OCI-LY7 (cell line): Measurements from ENCODE around the gene SLC12A4. TPM values are rescaled to one million over a fixed set of nuclear protein-coding genes. Genes with fewer than 3 reads are reported as not detected.

Source experiments
- BruUV-seq: library from RNA; stranded (reverse); fragments of 400-500 nt; replicated peaks from 2 replicates; lab custom pipeline; 2021; lab: Mats Ljungman, UMichigan
- CTCF ChIA-PET: fragments of 300-600 bp; sonication (Branson Sonifier 250); formaldehyde crosslinking; loops from one replicate; lab custom pipeline; 2022; ENCODE audit warnings: antibody characterized with exemption; ENCODE audit not compliant: unreplicated experiment; lab: Charles Lee
- POLR2A ChIA-PET: fragments of 300-600 bp; sonication (Branson Sonifier 250); formaldehyde crosslinking; loops from one replicate; lab custom pipeline; 2022; ENCODE audit warnings: antibody characterized with exemption; lab: Charles Lee
- DNase-seq: peaks from one replicate; pipeline ENCODE4 v3.0.0-alpha.2; 2015; ENCODE audit warnings: low spot score
- H2AFZ ChIP-seq: fragments of 200-600 bp; sonication (generic), shearing (Covaris generic); 2 replicates; pipeline ENCODE4 v1.6.1; 2014; ENCODE audit warnings: mild to moderate bottlenecking, antibody characterized with exemption, low read length, moderate library complexity
- H3K27ac ChIP-seq: fragments of 200-600 bp; sonication (generic); 2 replicates; pipeline ENCODE4 v1.5.1; 2014; ENCODE audit warnings: mixed run types, low read depth, mild to moderate bottlenecking, moderate library complexity, low read length, inconsistent platforms; ENCODE audit not compliant: poor library complexity, severe bottlenecking
- H3K36me3 ChIP-seq: fragments of 200-600 bp; sonication (generic); 2 replicates; pipeline ENCODE4 v1.6.1; 2014; ENCODE audit warnings: mild to moderate bottlenecking, antibody characterized with exemption, low read length, moderate library complexity, mixed read lengths; ENCODE audit not compliant: insufficient read depth
- H3K4me1 ChIP-seq: fragments of 200-600 bp; sonication (generic); 2 replicates; pipeline ENCODE4 v1.5.1; 2014; ENCODE audit warnings: mild to moderate bottlenecking, low read length; ENCODE audit not compliant: insufficient read depth, poor library complexity, severe bottlenecking
- H3K4me2 ChIP-seq: fragments of 200-600 bp; sonication (generic); 2 replicates; pipeline ENCODE4 v1.6.1; 2014; ENCODE audit warnings: mild to moderate bottlenecking, low read length
- H3K4me3 ChIP-seq: fragments of 200-600 bp; sonication (generic); 2 replicates; pipeline ENCODE4 v1.5.1; 2014; ENCODE audit warnings: mild to moderate bottlenecking, low read depth, low read length; ENCODE audit not compliant: poor library complexity, severe bottlenecking
- H3K79me2 ChIP-seq: fragments of 200-600 bp; sonication (generic); 2 replicates; pipeline ENCODE4 v1.6.1; 2016; ENCODE audit warnings: low read depth, mild to moderate bottlenecking, low read length, moderate library complexity, mixed read lengths; ENCODE audit not compliant: insufficient read depth
- H3K9me2 ChIP-seq: fragments of 200-600 bp; sonication (generic); 2 replicates; pipeline ENCODE4 v1.6.1; 2016; ENCODE audit warnings: mild to moderate bottlenecking, low read length, mixed read lengths; ENCODE audit not compliant: insufficient read depth
- H3K9me3 ChIP-seq: fragments of 200-600 bp; sonication (generic); 2 replicates; pipeline ENCODE4 v1.6.1; 2014; ENCODE audit warnings: mild to moderate bottlenecking, mixed run types, low read length, mixed read lengths
- H4K20me1 ChIP-seq: fragments of 200-600 bp; sonication (generic); 2 replicates; pipeline ENCODE4 v1.6.1; 2014; ENCODE audit warnings: mild to moderate bottlenecking, antibody characterized with exemption, low read length, moderate library complexity, mixed read lengths; ENCODE audit not compliant: insufficient read depth
- CTCF ChIP-seq: fragments of 200-600 bp; sonication (generic); conservative IDR thresholded peaks from 2 replicates; pipeline ENCODE4 v1.5.1; 2014; ENCODE audit warnings: mild to moderate bottlenecking, antibody characterized with exemption, low read length, moderate library complexity, mixed read lengths
- EZH2phosphoT487 ChIP-seq: fragments of 200-600 bp; sonication (generic); IDR thresholded peaks from 2 replicates; pipeline ENCODE4 v1.6.1; 2018; ENCODE audit warnings: low read depth, borderline replicate concordance, mild to moderate bottlenecking, mixed run types, antibody characterized with exemption, low read length, moderate library complexity, mixed read lengths
- intact Hi-C: fragments of 100-400 bp; cut with micrococcal nuclease; formaldehyde crosslinking; loops from one replicate; pipeline ENCODE4 v1.10.0; 2022; ENCODE audit not compliant: unreplicated experiment
- total RNA-seq, 2 experiments: library from RNA; depleted of rRNA in 1 of 2; stranded (reverse); fragments of >200 nt in 1 of 2; shearing (Covaris generic) in 1 of 2; gene quantifications; 2 replicates each; pipeline ENCODE4 v1.2.3, GENCODE V29; 2014 to 2022

Gene SLC12A4
- total RNA-seq, 2 experiments from 2014 or later: 8.3 to 16.7 TPM

DNA sequence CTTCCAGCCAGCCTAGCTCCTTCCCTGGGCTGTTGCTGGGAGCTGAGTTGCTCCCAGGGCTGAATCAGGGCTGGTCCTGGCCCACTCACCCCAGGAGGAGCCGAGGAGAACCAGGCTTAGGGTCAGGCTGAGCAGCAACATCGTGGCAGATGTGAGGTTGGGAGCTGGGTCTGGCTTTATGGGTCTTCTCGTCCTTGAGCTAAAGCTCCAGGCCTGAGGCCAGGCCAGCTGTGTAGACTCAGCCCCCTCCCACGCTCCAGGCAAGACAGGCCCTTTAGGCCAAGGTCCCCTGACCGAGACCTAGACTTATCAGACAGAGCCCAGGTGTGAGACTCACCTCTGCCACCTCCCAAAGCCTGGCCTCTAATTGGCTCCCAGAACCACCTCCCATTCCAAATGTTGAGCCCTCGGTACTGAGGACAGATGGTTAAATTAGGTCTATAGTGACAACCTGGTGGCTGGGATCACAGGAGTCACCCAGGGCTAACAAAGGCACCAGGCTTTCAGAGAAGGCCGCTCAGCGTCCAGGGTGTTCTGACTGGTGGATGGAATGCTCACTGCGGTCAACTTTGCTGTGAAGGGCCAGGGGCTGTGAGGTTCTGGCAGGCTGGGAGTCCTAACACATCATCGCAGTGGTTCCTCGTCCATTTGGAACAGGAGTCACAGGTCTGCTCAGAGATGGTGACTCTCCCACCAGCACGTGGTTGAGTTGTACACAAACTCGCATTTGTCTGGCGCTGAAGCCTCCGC, 36.5 kb downstream of the SLC12A4 start, which contains the start of gene CTRL:
TSS of gene CTRL (minus strand) at position 151 of the 750 bp plus-strand sequence. CDS start at position 141, 10 bp downstream.
- H3K4me1 ChIP-seq: peaks cover 14% of the 10 kb centered on the region
- intact Hi-C loops: no loop called here
- no peaks in the 10 kb centered on the region for H3K9me2 ChIP-seq
- H3K79me2 ChIP-seq: peaks cover 4% of the 10 kb centered on the region; the same call in 1 of the 2 replicates
- BruUV-seq: no TSS peak
- peaks cover 4% of the 10 kb centered on the region; the same call in 1 of the 2 replicates for H4K20me1 ChIP-seq
- DNase-seq: no peak
- TF ChIP-seq CTCF (no peak), EZH2phosphoT487 (no peak)
- POLR2A ChIA-PET: no interaction called here
- no peak within 1 kb of the TSS for H3K4me3 ChIP-seq
- no peaks in the 10 kb centered on the region for H3K9me3 ChIP-seq
- no peak within 1 kb of the TSS for H3K4me2 ChIP-seq
- CTCF ChIA-PET: interaction anchor here (0.8 to 0.9 kb wide), 2 partner anchors 35 to 48 kb away, joined by 3 to 8 read pairs; no protein-coding TSS in a partner anchor
- H3K36me3 ChIP-seq: peaks cover 58% of the 10 kb centered on the region
- H3K27ac ChIP-seq: no peak within 1 kb of the TSS
- no peak within 1 kb of the TSS for H2AFZ ChIP-seq

- Histone ChIP-seq H3K27ac (no peak overlapping the region), H2AFZ (no peak overlapping the region), H3K9me3 (no peaks in the 10 kb centered on the region), H3K4me2 (no peak overlapping the region), H3K36me3 (peaks cover 58% of the 10 kb centered on the region), H3K9me2 (no peaks in the 10 kb centered on the region), H3K4me1 (peaks cover 23% of the 10 kb centered on the region), H3K4me3 (no peak overlapping the region), H4K20me1 (peaks cover 4% of the 10 kb centered on the region; the same call in 1 of the 2 replicates), H3K79me2 (peaks cover 4% of the 10 kb centered on the region; the same call in 1 of the 2 replicates)
- POLR2A ChIA-PET: no interaction called here
- CTCF ChIA-PET: no interaction called here
- no TSS peak for BruUV-seq
- TF ChIP-seq CTCF: no peak
- TF ChIP-seq EZH2phosphoT487: no peak
- intact Hi-C loops: no loop called here
- DNase-seq: no peak
Observed at GRCh38 chr16:67930678-67931211, 37.7 kb downstream of the SLC12A4 start.
